PFSK-1 (cell line): Measurements from ENCODE around the gene CELF4.

Source experiments
- FOXP2 ChIP-seq: optimal IDR thresholded peaks from 2 replicates; pipeline ENCODE3; 2011; ENCODE audit warnings: borderline replicate concordance, control low read depth, inconsistent platforms; ENCODE audit not compliant: insufficient read depth; ENCODE audit errors: extremely low read length, extremely low read depth
- POLR2AphosphoS5 ChIP-seq: IDR thresholded peaks from 2 replicates; pipeline ENCODE4 v1.6.1; 2012; ENCODE audit warnings: low read depth, mild to moderate bottlenecking, control low read depth, low read length, moderate library complexity
- REST ChIP-seq, 2 experiments: IDR thresholded peaks; 2 replicates each; pipeline versions ENCODE4 v1.6.1 to v1.8.0; 2011 to 2012; ENCODE audit warnings: low read depth in 2 of 2, low read length in 2 of 2, control low read depth in 1 of 2, inconsistent platforms in 1 of 2, mild to moderate bottlenecking in 1 of 2, moderate library complexity in 1 of 2; ENCODE audit not compliant: insufficient read depth in 1 of 2
- SIN3A ChIP-seq: IDR thresholded peaks from 2 replicates; pipeline ENCODE4 v1.6.1; 2012; ENCODE audit warnings: mild to moderate bottlenecking, low read length, moderate library complexity, borderline replicate concordance; ENCODE audit not compliant: insufficient read depth
- TAF1 ChIP-seq: IDR thresholded peaks from 2 replicates; pipeline ENCODE4 v1.6.1; 2012; ENCODE audit warnings: low read length, control low read depth, borderline replicate concordance; ENCODE audit not compliant: insufficient read depth

CELF4 gene

DNA sequence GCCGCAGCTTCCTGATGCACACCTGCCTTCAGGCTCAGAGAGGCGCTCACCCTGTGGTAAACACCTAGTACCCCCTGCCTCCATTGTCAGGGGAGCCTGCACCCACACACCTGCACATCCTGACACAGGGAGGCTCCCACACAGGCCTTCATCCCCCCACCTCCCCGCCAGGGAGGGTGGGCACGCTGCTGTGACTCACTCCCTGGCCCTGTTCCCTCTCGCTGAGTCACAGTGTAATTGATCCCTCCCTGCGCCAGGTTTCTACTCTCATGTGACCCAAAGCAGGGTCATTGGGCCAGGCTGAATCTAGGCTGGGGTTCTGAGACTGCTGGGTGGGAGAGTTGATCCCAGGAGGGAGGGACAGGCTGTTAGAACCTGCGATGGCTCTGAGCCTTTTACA lies 8.5 kb upstream of the CELF4 start:
- no peak for TF ChIP-seq FOXP2
- no peak for TF ChIP-seq POLR2AphosphoS5
- no peak for TF ChIP-seq SIN3A
- no peak for TF ChIP-seq REST (IDR thresholded peaks at IDR 0.05; ENCODE audit: insufficient read depth in 1 of 2, low read depth in 2 of 2, low read length in 2 of 2)
- no peak for TF ChIP-seq TAF1

DNA sequence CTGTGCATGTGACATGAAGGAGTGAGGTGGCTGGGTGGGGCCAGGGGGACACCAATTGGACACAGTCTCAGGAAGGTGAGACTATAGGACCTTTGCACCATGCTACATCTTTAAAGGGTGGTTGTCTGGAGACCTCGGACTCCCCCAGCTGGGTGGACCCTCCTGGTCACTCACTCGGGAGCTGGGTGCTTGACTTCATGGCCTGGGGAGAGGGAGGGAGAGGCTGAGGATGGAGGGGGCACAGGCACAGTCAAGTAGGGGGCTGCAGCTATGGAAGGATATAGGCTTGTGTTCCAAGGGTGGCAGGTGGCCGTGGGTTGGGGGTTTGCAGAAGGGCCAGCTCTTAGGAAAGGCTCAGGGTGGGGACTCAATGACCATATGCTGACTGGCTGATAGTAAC lies 7.1 kb upstream of the CELF4 start:
- TF ChIP-seq POLR2AphosphoS5 (no peak), REST (IDR thresholded peaks at IDR 0.05; ENCODE audit: insufficient read depth in 1 of 2, low read depth in 2 of 2, low read length in 2 of 2) (no peak), FOXP2 (no peak), TAF1 (no peak), SIN3A (no peak)

- TF ChIP-seq POLR2AphosphoS5 (no peak), REST (IDR thresholded peaks at IDR 0.05; ENCODE audit: insufficient read depth in 1 of 2, low read depth in 2 of 2, low read length in 2 of 2) (no peak), FOXP2 (no peak), TAF1 (no peak), SIN3A (no peak)
Observed at GRCh38 chr18:37571266-37571665, 5.7 kb upstream of the CELF4 start.

- TF ChIP-seq SIN3A (no peak), FOXP2 (no peak), POLR2AphosphoS5 (no peak), REST (IDR thresholded peaks at IDR 0.05; ENCODE audit: insufficient read depth in 1 of 2, low read depth in 2 of 2, low read length in 2 of 2) (no peak), TAF1 (no peak)
Observed at GRCh38 chr18:37570336-37570930, 4.8 kb upstream of the CELF4 start.
